ENCODE measurements around the gene SARDH.

GRCh38 chr9:133786907-133787753 is 49.0 kb upstream of the SARDH start:
- TF ChIP-seq POLR2A (IDR thresholded peaks at IDR 0.05) (no peak), EP300 (IDR thresholded peaks at IDR 0.05) (no peak)
- TF ChIP-seq, protein P1, sequence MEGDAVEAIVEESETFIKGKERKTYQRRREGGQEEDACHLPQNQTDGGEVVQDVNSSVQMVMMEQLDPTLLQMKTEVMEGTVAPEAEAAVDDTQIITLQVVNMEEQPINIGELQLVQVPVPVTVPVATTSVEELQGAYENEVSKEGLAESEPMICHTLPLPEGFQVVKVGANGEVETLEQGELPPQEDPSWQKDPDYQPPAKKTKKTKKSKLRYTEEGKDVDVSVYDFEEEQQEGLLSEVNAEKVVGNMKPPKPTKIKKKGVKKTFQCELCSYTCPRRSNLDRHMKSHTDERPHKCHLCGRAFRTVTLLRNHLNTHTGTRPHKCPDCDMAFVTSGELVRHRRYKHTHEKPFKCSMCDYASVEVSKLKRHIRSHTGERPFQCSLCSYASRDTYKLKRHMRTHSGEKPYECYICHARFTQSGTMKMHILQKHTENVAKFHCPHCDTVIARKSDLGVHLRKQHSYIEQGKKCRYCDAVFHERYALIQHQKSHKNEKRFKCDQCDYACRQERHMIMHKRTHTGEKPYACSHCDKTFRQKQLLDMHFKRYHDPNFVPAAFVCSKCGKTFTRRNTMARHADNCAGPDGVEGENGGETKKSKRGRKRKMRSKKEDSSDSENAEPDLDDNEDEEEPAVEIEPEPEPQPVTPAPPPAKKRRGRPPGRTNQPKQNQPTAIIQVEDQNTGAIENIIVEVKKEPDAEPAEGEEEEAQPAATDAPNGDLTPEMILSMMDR (IDR thresholded peaks at IDR 0.05) = no peak

Measured in tibial nerve (tissue), 4 donors.